Heart right ventricle (tissue), 16 donors: Measurements from ENCODE around the gene FAM180A. TPM values are rescaled to one million over a fixed set of nuclear protein-coding genes. Genes with fewer than 3 reads are reported as not detected.
A peak's percentile ranks its signal among the peaks of the same experiment; 100 is the strongest.

Experiments
- ATAC-seq, 8 donors: fragments of 200-7000 bp; cut with Tn5 transposase; one replicate each; pipeline ENCODE4 v1.9.1; 2020; ENCODE audit warnings: mild to moderate bottlenecking in 8 of 8, moderate library complexity in 8 of 8, moderate number of reproducible peaks in 1 of 8
- DNase-seq, 2 donors: peaks; one replicate each; pipeline ENCODE4 v3.0.0-alpha.2; 2020
- H3K27ac ChIP-seq, 10 donors: fragments of 200-600 bp; sonication (generic) in 2 of 10; one replicate each; pipeline versions ENCODE4 v1.5.0 to v1.8.0; 2020 to 2022; ENCODE audit warnings: mild to moderate bottlenecking in 3 of 10
- H3K27me3 ChIP-seq, 7 donors: fragments of 200-600 bp; one replicate each; pipeline ENCODE4 v1.8.0; 2021 to 2022; ENCODE audit warnings: mild to moderate bottlenecking in 2 of 7
- H3K36me3 ChIP-seq, 9 donors: fragments of 200-600 bp; sonication (generic) in 1 of 9; one replicate each; pipeline versions ENCODE4 v1.5.0 to v1.8.0; 2020 to 2022; ENCODE audit warnings: mild to moderate bottlenecking in 2 of 9
- H3K4me1 ChIP-seq, 9 donors: fragments of 200-600 bp; sonication (generic) in 1 of 9; one replicate each; pipeline versions ENCODE4 v1.5.0 to v1.8.0; 2020 to 2022; ENCODE audit warnings: mild to moderate bottlenecking in 4 of 9
- H3K4me3 ChIP-seq, 10 donors: fragments of 200-600 bp; sonication (generic) in 2 of 10; one replicate each; pipeline versions ENCODE4 v1.5.0 to v1.8.0; 2020 to 2022; ENCODE audit warnings: mild to moderate bottlenecking in 7 of 10, moderate library complexity in 2 of 10
- H3K9me3 ChIP-seq, 11 donors: fragments of 200-600 bp in 10 of 11; sonication (generic) in 2 of 11; one replicate each; pipeline versions ENCODE4 v1.5.0 to v1.8.0; 2013 to 2022; ENCODE audit warnings: mild to moderate bottlenecking in 2 of 11, control low read depth in 1 of 11, moderate library complexity in 1 of 11
- CTCF ChIP-seq, 9 donors: fragments of 200-600 bp; sonication (generic) in 2 of 9; IDR thresholded peaks; one replicate each; pipeline versions ENCODE4 v1.5.0 to v1.8.0; 2021 to 2022; ENCODE audit warnings: antibody characterized with exemption in 9 of 9, mild to moderate bottlenecking in 5 of 9, moderate library complexity in 1 of 9
- WGBS, 2 donors: extraction: QIAGEN DNeasy Blood & Tissue Kit; methylation state at CpG; one replicate each; pipeline ENCODE4 v1.1.7; 2013; ENCODE audit warnings: inconsistent platforms in 1 of 2; 5-methylcytosine and 5-hydroxymethylcytosine counted together
- intact Hi-C, 10 donors: fragments of 100-400 bp; cut with DNase I; formaldehyde crosslinking; loops; one replicate each; pipeline versions ENCODE4 v1.11.1 to v1.14.2; 2022
- polyA plus RNA-seq, 2 donors: library from polyadenylated mRNA; stranded (reverse); fragments of 200-250 nt; gene quantifications; one replicate each; pipeline ENCODE4 v1.2.3, GENCODE V29; 2013
- total RNA-seq, 10 donors: library from RNA; stranded (reverse); fragmentation: NEBNext Ultra II Directional in 3 of 10; extraction: Animal tissue kit (Norgen Biotek cat#: 25700) in 3 of 10; gene quantifications; one replicate each; pipeline versions ENCODE4 v1.2.1 to v1.2.4, GENCODE V29; 2021 to 2023
- donor health status: Arrhythmogenic right ventricular cardiomyopathy.
- donor health status: ischemic (EF 13 %, LVEDD 7.1; RV severe dilation, severe dysfunction).
- donor health status: healthy with polysubstance abuse.
- donor health status: DM: no; HTN: yes; CAD: no.
- donor health status: DM: no; HTN: no; CAD: no.
- donor health status: ischemic (EF 25% LVEDD 6.9; RV normal size, moderate dysfunction).
- donor health status: ischemic (EF 25% LVEDD 5.7; RV mildly dilated, moderate dysfunction).
- donor health status: healthy.
- donor health status: DM: yes; HTN: yes; CAD: no.
- donor health status: Ischemic cardiomyopathy.
- donor health status: ischemic (EF 35%, LVEDD 5.7; RV mildly dilated, moderate dysfunction).
- donor health status: nonischemic (EF 11% LVEDD 7.7; RV severe dilation, severe dysfunction).
- donor health status: DM: yes; HTN: yes; CAD: no.
- donor health status: PGD.
- donor health status: ischemic (EF 29% LVEDD 5.4; RV normal size, mild dysfunction).
- donor health status: nonischemic (EF 23%, LVEDD 6.1; RV moderate dilation, normal function).

Gene FAM180A
- total and polyA plus RNA-seq, 12 donors, result 2.0 to 47.6 (median 17.1) TPM

GRCh38 chr7:135755351-135755753 is 6.7 kb upstream of the FAM180A start:
- DNase-seq (peak in 1 of 2 donors; percentile 48), ATAC-seq (peak; percentile 51 to 89 (median 76))
- Histone ChIP-seq H3K4me3 (no peak overlapping the region), H3K36me3 (no peaks in the 10 kb centered on the region), H3K27me3 (no peaks in the 10 kb centered on the region), H3K9me3 (no peaks in the 10 kb centered on the region), H3K27ac (peak overlapping the region in 5 of 10 donors; percentile 29 to 66 (median 57)), H3K4me1 (peaks cover 0 to 41% (median 9%) of the 10 kb centered on the region in 9 donors)
- peak in 3 of 9 donors; percentile 25 to 41 (median 38) for TF ChIP-seq CTCF (IDR thresholded peaks at IDR 0.05)
- WGBS, 2 donors, result 62 to 69% methylated on average over 11 of the region's 11 CpGs
- intact Hi-C loops, result loop anchor here in 4 of 10 donors (5.0 to 10.0 kb wide), 2 partner anchors 81 to 83 kb away; no protein-coding TSS in a partner anchor

GRCh38 chr7:135753616-135754413 is 5.2 kb upstream of the FAM180A start:
- intact Hi-C loops, result loop anchor here in 1 of 10 donors (10.0 kb wide), 1 partner anchor 79 kb away; no protein-coding TSS in a partner anchor
- 91 to 93% methylated on average over 8 of the region's 8 CpGs for WGBS, 2 donors
- TF ChIP-seq CTCF (IDR thresholded peaks at IDR 0.05), result no peak
- Histone ChIP-seq H3K4me1 (peaks cover 0 to 37% (median 9%) of the 10 kb centered on the region in 9 donors), H3K9me3 (no peaks in the 10 kb centered on the region), H3K4me3 (no peak overlapping the region), H3K27ac (no peak overlapping the region), H3K27me3 (no peaks in the 10 kb centered on the region), H3K36me3 (no peaks in the 10 kb centered on the region)
- DNase-seq, result no peak
- ATAC-seq, result no peak

- ATAC-seq (no peak), DNase-seq (no peak)
- no peaks in the 10 kb centered on the region for H3K9me3 ChIP-seq
- H3K36me3 ChIP-seq, result no peaks in the 10 kb centered on the region
- 80 to 86% methylated on average over 8 of the region's 8 CpGs for WGBS, 2 donors
- H3K4me1 ChIP-seq, result peaks cover 5 to 46% (median 20%) of the 10 kb centered on the region in 9 donors
- H3K4me3 ChIP-seq, result peak overlapping the region in 8 of 10 donors; percentile 4 to 52 (median 42)
- TF ChIP-seq CTCF (IDR thresholded peaks at IDR 0.05), result no peak
- H3K27ac ChIP-seq, result peak overlapping the region in 6 of 10 donors; percentile 23 to 91 (median 76)
- H3K27me3 ChIP-seq, result no peaks in the 10 kb centered on the region
- intact Hi-C loops, result loop anchor here in 1 of 10 donors (5.0 kb wide), 1 partner anchor 75 kb away; no protein-coding TSS in a partner anchor
These were observed 1.2 kb downstream of the FAM180A start for GRCh38 chr7:135747366-135747765.

- Histone ChIP-seq H3K9me3 (no peaks in the 10 kb centered on the region), H3K27me3 (no peaks in the 10 kb centered on the region), H3K4me3 (peak overlapping the region in 3 of 10 donors; percentile 2 to 52 (median 43)), H3K27ac (peak overlapping the region in 6 of 10 donors; percentile 62 to 91 (median 76)), H3K36me3 (no peaks in the 10 kb centered on the region), H3K4me1 (peaks cover 7 to 62% (median 20%) of the 10 kb centered on the region in 9 donors)
- ATAC-seq (peak in 7 of 8 donors; percentile 33 to 77 (median 57)), DNase-seq (peak in 1 of 2 donors; percentile 76)
- TF ChIP-seq CTCF (IDR thresholded peaks at IDR 0.05), result no peak
- intact Hi-C loops, result loop anchor here in 1 of 10 donors (5.0 kb wide), 1 partner anchor 74 kb away; no protein-coding TSS in a partner anchor
- WGBS, 2 donors, result 63 to 72% methylated on average over 9 of the region's 9 CpGs
These were observed 2.8 kb downstream of the FAM180A start for GRCh38 chr7:135745703-135746312.
